ENCODE results near the gene TBC1D4. TPM values are rescaled to one million over a fixed set of nuclear protein-coding genes. Genes with fewer than 3 reads are reported as not detected.

The TBC1D4 gene
- total RNA-seq, 1 donor from 2014 or later = 4.8 TPM

GRCh38 chr13:75359266-75359665 is 122.7 kb downstream of the TBC1D4 start:
- no peak for DNase-seq
- no peaks in the 10 kb centered on the region for H3K36me3 Mint-ChIP-seq (ENCODE audit: unreplicated experiment)
- peaks cover 20% of the 10 kb centered on the region for H3K4me1 Mint-ChIP-seq (ENCODE audit: low read depth, unreplicated experiment)
- TF ChIP-seq CTCF (IDR thresholded peaks at IDR 0.05; ENCODE audit: partially characterized antibody, unreplicated experiment) = no peak
- H3K27me3 Mint-ChIP-seq (ENCODE audit: unreplicated experiment) = no peaks in the 10 kb centered on the region
- no peaks in the 10 kb centered on the region for H3K9me3 Mint-ChIP-seq (ENCODE audit: unreplicated experiment)
- no peak overlapping the region for H3K27ac Mint-ChIP-seq (ENCODE audit: unreplicated experiment)
- no peak overlapping the region for H3K4me3 Mint-ChIP-seq (ENCODE audit: unreplicated experiment)

GRCh38 chr13:75357576-75358289 is 124.2 kb downstream of the TBC1D4 start:
- Mint-ChIP-seq H3K27me3 (ENCODE audit: unreplicated experiment) (no peaks in the 10 kb centered on the region), H3K27ac (ENCODE audit: unreplicated experiment) (peak overlapping the region; percentile 67), H3K4me3 (ENCODE audit: unreplicated experiment) (no peak overlapping the region)

GRCh38 chr13:75356421-75356820 is 125.5 kb downstream of the TBC1D4 start:
- Mint-ChIP-seq H3K27me3 (ENCODE audit: unreplicated experiment) (no peaks in the 10 kb centered on the region), H3K27ac (ENCODE audit: unreplicated experiment) (no peak overlapping the region), H3K4me3 (ENCODE audit: unreplicated experiment) (no peak overlapping the region), H3K4me1 (ENCODE audit: low read depth, unreplicated experiment) (peaks cover 20% of the 10 kb centered on the region), H3K36me3 (ENCODE audit: unreplicated experiment) (no peaks in the 10 kb centered on the region), H3K9me3 (ENCODE audit: unreplicated experiment) (no peaks in the 10 kb centered on the region)
- DNase-seq = no peak
- TF ChIP-seq CTCF (IDR thresholded peaks at IDR 0.05; ENCODE audit: partially characterized antibody, unreplicated experiment) = no peak

More at GRCh38 chr13:75357576-75358289, 124.2 kb downstream of the TBC1D4 start:
- DNase-seq = peak; percentile 60
- Mint-ChIP-seq H3K36me3 (ENCODE audit: unreplicated experiment) (no peaks in the 10 kb centered on the region), H3K9me3 (ENCODE audit: unreplicated experiment) (no peaks in the 10 kb centered on the region), H3K4me1 (ENCODE audit: low read depth, unreplicated experiment) (peaks cover 20% of the 10 kb centered on the region)
- TF ChIP-seq CTCF (IDR thresholded peaks at IDR 0.05; ENCODE audit: partially characterized antibody, unreplicated experiment) = peak; percentile 73

- TF ChIP-seq CTCF (IDR thresholded peaks at IDR 0.05; ENCODE audit: partially characterized antibody, unreplicated experiment) = no peak
- Mint-ChIP-seq H3K4me1 (ENCODE audit: low read depth, unreplicated experiment) (peaks cover 20% of the 10 kb centered on the region), H3K36me3 (ENCODE audit: unreplicated experiment) (no peaks in the 10 kb centered on the region), H3K27me3 (ENCODE audit: unreplicated experiment) (no peaks in the 10 kb centered on the region), H3K4me3 (ENCODE audit: unreplicated experiment) (no peak overlapping the region), H3K27ac (ENCODE audit: unreplicated experiment) (peak overlapping the region; percentile 26), H3K9me3 (ENCODE audit: unreplicated experiment) (no peaks in the 10 kb centered on the region)
- no peak for DNase-seq
Observed at GRCh38 chr13:75355609-75356008, 126.4 kb downstream of the TBC1D4 start.

GRCh38 chr13:75353781-75354193 is 128.2 kb downstream of the TBC1D4 start:
- Mint-ChIP-seq H3K9me3 (ENCODE audit: unreplicated experiment) (no peaks in the 10 kb centered on the region), H3K36me3 (ENCODE audit: unreplicated experiment) (no peaks in the 10 kb centered on the region), H3K27me3 (ENCODE audit: unreplicated experiment) (no peaks in the 10 kb centered on the region), H3K4me1 (ENCODE audit: low read depth, unreplicated experiment) (peaks cover 20% of the 10 kb centered on the region), H3K27ac (ENCODE audit: unreplicated experiment) (no peak overlapping the region), H3K4me3 (ENCODE audit: unreplicated experiment) (no peak overlapping the region)
- DNase-seq = no peak
- TF ChIP-seq CTCF (IDR thresholded peaks at IDR 0.05; ENCODE audit: partially characterized antibody, unreplicated experiment) = no peak

All from glutamatergic neuron (in vitro differentiated cells).